Measurements from ENCODE around the gene THAP12. TPM values are rescaled to one million over a fixed set of nuclear protein-coding genes. Genes with fewer than 3 reads are reported as not detected.
"Not testable (repeated sequence)": the region's sequence is repeated elsewhere in the genome, so short reads cannot be mapped to it uniquely, and the experiment has no call there.

THAP12 gene
- total RNA-seq, 1 donor from 2014 or later = 58.4 TPM

DNA sequence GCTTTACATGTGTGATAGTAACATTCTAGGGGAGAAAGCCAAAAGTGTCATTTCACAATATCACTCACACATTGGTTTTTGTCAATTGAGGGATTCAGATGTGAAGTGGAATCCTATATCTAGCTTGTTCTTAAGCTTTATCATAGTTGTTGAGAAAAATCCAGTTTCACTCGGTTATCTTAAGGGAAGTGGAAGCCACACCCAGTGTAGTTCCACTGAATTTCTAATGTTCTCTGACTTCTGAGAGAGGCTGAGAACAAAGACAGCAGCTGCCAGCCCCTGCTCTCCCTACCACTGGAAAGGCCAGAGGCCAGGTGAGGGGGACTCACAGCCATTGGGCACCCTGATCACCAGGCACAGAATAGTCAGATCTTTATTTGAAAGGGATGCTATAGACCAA, 53.7 kb downstream of the THAP12 start:
- peaks cover 14% of the 10 kb centered on the region for H3K27me3 Mint-ChIP-seq (ENCODE audit: low read depth)
- H3K4me1 Mint-ChIP-seq = peaks cover 23% of the 10 kb centered on the region
- no peaks in the 10 kb centered on the region for H3K36me3 Mint-ChIP-seq
- H3K4me3 Mint-ChIP-seq = no peak overlapping the region
- no peak overlapping the region for H3K27ac Mint-ChIP-seq
- H3K9me3 Mint-ChIP-seq = no peaks in the 10 kb centered on the region
- TF ChIP-seq, protein P1, sequence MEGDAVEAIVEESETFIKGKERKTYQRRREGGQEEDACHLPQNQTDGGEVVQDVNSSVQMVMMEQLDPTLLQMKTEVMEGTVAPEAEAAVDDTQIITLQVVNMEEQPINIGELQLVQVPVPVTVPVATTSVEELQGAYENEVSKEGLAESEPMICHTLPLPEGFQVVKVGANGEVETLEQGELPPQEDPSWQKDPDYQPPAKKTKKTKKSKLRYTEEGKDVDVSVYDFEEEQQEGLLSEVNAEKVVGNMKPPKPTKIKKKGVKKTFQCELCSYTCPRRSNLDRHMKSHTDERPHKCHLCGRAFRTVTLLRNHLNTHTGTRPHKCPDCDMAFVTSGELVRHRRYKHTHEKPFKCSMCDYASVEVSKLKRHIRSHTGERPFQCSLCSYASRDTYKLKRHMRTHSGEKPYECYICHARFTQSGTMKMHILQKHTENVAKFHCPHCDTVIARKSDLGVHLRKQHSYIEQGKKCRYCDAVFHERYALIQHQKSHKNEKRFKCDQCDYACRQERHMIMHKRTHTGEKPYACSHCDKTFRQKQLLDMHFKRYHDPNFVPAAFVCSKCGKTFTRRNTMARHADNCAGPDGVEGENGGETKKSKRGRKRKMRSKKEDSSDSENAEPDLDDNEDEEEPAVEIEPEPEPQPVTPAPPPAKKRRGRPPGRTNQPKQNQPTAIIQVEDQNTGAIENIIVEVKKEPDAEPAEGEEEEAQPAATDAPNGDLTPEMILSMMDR (IDR thresholded peaks at IDR 0.05; ENCODE audit: unreplicated experiment) = no peak
- no peak for DNase-seq (ENCODE audit: low spot score in 2 of 2, unreplicated experiment in 2 of 2)

DNA sequence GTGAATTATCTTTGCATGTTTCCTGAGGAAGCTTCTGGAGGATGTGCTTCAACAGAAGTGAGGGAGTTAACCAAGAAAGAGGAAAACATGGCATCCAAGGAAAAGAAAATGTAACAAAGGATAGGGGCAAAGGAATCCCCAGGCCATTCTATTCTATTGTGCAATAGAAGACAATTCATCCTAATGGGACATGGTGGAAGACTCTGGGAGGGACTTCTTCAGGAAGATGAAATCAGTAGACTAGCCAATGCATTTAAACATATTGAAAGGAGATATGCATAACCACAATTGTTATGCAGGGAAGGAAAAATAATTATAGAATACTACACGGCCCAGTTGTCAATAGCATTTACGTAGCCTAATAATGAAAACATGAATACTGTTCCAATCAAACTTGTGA, 55.7 kb downstream of the THAP12 start:
- Mint-ChIP-seq H3K9me3 (no peaks in the 10 kb centered on the region), H3K4me3 (no peak overlapping the region), H3K36me3 (no peaks in the 10 kb centered on the region), H3K27me3 (ENCODE audit: low read depth) (peaks cover 30% of the 10 kb centered on the region), H3K4me1 (peaks cover 20% of the 10 kb centered on the region), H3K27ac (no peak overlapping the region)
- DNase-seq (ENCODE audit: low spot score in 2 of 2, unreplicated experiment in 2 of 2) = no peak
- TF ChIP-seq, protein P1 (IDR thresholded peaks at IDR 0.05; ENCODE audit: unreplicated experiment) = no peak

DNA sequence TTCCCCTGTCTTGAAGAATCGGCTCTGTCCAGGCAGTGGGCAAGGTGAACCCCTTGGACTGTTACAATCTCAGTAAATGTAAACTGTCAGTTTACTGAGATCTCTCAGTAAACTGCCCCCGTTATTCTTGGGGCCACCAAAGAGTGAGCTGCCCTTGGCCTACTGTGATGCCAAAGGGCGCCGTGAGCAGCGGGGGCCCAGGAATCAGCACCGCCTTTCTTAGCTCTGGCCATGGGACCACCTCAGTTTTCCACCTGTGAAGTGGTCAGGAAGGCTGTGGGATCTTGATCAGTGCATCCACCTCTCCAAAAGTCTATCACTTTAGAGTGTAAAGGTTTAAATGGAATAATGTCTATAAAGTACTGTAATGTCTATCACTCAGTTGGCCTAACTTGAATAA, 57.1 kb downstream of the THAP12 start:
- H3K27ac Mint-ChIP-seq = no peak overlapping the region
- H3K4me1 Mint-ChIP-seq = peaks cover 8% of the 10 kb centered on the region
- DNase-seq (ENCODE audit: low spot score in 2 of 2, unreplicated experiment in 2 of 2) = no peak
- H3K9me3 Mint-ChIP-seq = no peaks in the 10 kb centered on the region
- TF ChIP-seq, protein P1 (IDR thresholded peaks at IDR 0.05; ENCODE audit: unreplicated experiment) = no peak
- no peaks in the 10 kb centered on the region for H3K36me3 Mint-ChIP-seq
- peaks cover 38% of the 10 kb centered on the region for H3K27me3 Mint-ChIP-seq (ENCODE audit: low read depth)
- H3K4me3 Mint-ChIP-seq = no peak overlapping the region

DNA sequence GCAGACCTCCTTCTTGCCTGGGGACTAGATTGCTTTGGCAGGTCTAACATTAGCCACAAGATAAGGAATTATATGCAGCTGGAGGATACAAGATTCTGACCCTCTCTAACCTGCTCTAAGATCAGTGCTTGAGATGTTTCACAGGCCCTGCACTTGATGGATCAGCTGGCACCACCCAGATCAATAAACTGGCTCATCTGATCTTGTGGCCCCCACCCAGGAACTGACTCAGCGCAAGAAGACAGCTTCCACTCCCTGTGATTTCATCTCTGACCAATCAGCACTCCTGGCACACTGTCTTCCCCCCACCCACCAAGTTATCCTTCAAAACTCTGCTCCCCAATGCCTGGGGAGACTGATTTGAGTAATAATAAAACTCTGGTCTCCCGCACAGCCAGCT, 57.6 kb downstream of the THAP12 start:
- not testable (repeated sequence) for DNase-seq (ENCODE audit: low spot score in 2 of 2, unreplicated experiment in 2 of 2); H3K9me3 Mint-ChIP-seq; H3K27ac Mint-ChIP-seq; H3K4me1 Mint-ChIP-seq; H3K4me3 Mint-ChIP-seq; H3K36me3 Mint-ChIP-seq
- H3K27me3 Mint-ChIP-seq (ENCODE audit: low read depth) = peaks cover 38% of the 10 kb centered on the region

DNA sequence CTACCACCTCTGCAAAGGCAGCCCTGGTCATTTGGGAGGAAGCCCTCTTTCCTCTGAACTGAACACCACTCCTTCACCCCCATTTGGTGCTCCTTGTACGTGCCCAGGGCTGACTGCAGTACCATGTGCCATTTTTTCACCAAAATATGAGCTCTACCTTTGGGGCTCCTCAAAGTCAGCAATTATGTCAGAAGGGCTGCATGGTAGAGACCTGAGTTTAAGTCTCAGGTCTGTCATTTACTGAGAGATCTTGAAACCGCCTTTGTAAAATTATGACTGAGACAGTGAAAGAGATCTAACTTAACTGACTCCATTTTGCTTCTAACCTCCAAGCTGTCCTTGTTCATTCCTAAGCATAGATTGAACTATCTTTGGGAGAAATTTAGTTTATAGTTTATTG, 58.0 kb downstream of the THAP12 start:
- Mint-ChIP-seq H3K4me3 (peak overlapping the region; percentile 53), H3K27ac (no peak overlapping the region), H3K36me3 (no peaks in the 10 kb centered on the region)

DNA sequence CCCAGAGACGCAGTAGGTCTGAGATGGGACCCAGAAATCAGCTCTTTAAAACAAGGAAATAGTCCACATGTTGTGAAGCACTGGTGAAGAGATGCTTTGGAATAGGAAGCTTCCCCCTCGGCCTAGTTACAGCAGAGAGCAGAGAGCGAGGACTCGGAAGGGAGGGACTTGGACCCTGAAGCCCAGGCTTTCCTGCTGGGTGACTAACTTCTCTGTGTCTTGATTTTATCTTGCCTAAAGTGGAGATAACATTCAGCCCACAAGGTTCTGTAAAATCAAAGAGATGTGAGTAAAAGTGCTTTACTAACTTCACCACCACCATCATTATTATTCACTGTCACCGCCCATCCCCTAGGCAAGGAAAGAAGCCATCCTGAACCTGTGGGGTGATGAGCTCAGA, 58.4 kb downstream of the THAP12 start:
- H3K4me3 Mint-ChIP-seq = peak overlapping the region; percentile 53
- peaks cover 7% of the 10 kb centered on the region for H3K4me1 Mint-ChIP-seq
- peaks cover 38% of the 10 kb centered on the region for H3K27me3 Mint-ChIP-seq (ENCODE audit: low read depth)
- no peaks in the 10 kb centered on the region for H3K9me3 Mint-ChIP-seq
- no peak for DNase-seq (ENCODE audit: low spot score in 2 of 2, unreplicated experiment in 2 of 2)
- TF ChIP-seq, protein P1 (IDR thresholded peaks at IDR 0.05; ENCODE audit: unreplicated experiment) = no peak
- H3K36me3 Mint-ChIP-seq = no peaks in the 10 kb centered on the region
- H3K27ac Mint-ChIP-seq = no peak overlapping the region

More for the DNA sequence above, 58.0 kb downstream of the THAP12 start:
- H3K4me1 Mint-ChIP-seq = peaks cover 7% of the 10 kb centered on the region
- H3K9me3 Mint-ChIP-seq = no peaks in the 10 kb centered on the region
- TF ChIP-seq, protein P1 (IDR thresholded peaks at IDR 0.05; ENCODE audit: unreplicated experiment) = no peak
- H3K27me3 Mint-ChIP-seq (ENCODE audit: low read depth) = peaks cover 38% of the 10 kb centered on the region
- no peak for DNase-seq (ENCODE audit: low spot score in 2 of 2, unreplicated experiment in 2 of 2)
